GM12878 (cell line): ENCODE data around the gene ANKRD17. TPM values are rescaled to one million over a fixed set of nuclear protein-coding genes. Genes with fewer than 3 reads are reported as not detected.

Experiments used
- ATAC-seq: fragments of 200-7000 bp; cut with Tn5 transposase; 3 replicates; pipeline ENCODE4 v1.9.1; 2020; ENCODE audit warnings: mild to moderate bottlenecking, moderate library complexity
- BruUV-seq: library from RNA; stranded (reverse); fragments of 400-500 nt; replicated peaks from 2 replicates; lab custom pipeline; 2021; lab: Mats Ljungman, UMichigan
- CTCF ChIA-PET: fragments of 300-600 bp; sonication (Branson Sonifier 250); formaldehyde crosslinking; extraction: SDS; loops from one replicate; lab custom pipeline; 2021; ENCODE audit warnings: inconsistent platforms; lab: Yijun Ruan, JAX
- POLR2A ChIA-PET: fragments of 350-600 bp; formaldehyde crosslinking; extraction: SDS; loops from one replicate; lab custom pipeline; 2021; ENCODE audit warnings: inconsistent platforms; lab: Charles Lee
- RAD21 ChIA-PET: fragments of 300-600 bp; sonication (Branson Sonifier 250); formaldehyde crosslinking; loops from one replicate; lab custom pipeline; 2023; ENCODE audit warnings: antibody characterized with exemption; ENCODE audit not compliant: unreplicated experiment; lab: Charles Lee
- SMC1A ChIA-PET: fragments of 300-600 bp; sonication (Branson Sonifier 250); formaldehyde crosslinking; loops from one replicate; lab custom pipeline; 2023; ENCODE audit not compliant: unreplicated experiment, uncharacterized antibody; lab: Charles Lee
- DNase-seq: peaks from one replicate; pipeline ENCODE4 v3.0.0-alpha.2; 2011; ENCODE audit warnings: low read depth, low spot score
- FAIRE-seq: peaks from 3 replicates; lab custom pipeline; 2011; peaks lifted over from hg19 to GRCh38; lab: Jason Lieb, UNC
- H2AFZ ChIP-seq: 2 replicates; pipeline ENCODE4 v1.6.0; 2011; ENCODE audit warnings: low read depth, low read length, control low read depth; ENCODE audit not compliant: control insufficient read depth
- H3K27ac ChIP-seq: 2 replicates; pipeline ENCODE4 v1.5.1; 2011; ENCODE audit warnings: control low read depth; ENCODE audit not compliant: control insufficient read depth, insufficient read depth
- H3K27me3 ChIP-seq, 2 experiments: replicated peaks in 1 of 2; 2 replicates each; pipeline versions ENCODE4 v1.6.0 to v1.6.1; 2011; ENCODE audit warnings: low read length in 1 of 2; ENCODE audit not compliant: control insufficient read depth in 2 of 2, insufficient read depth in 2 of 2
- H3K36me3 ChIP-seq, 2 experiments: 2 replicates each; pipeline ENCODE4 v1.5.1; 2011; ENCODE audit warnings: low read length in 1 of 2; ENCODE audit not compliant: control insufficient read depth in 2 of 2, insufficient read depth in 2 of 2
- H3K4me1 ChIP-seq: 2 replicates; pipeline ENCODE4 v1.6.1; 2011; ENCODE audit warnings: mild to moderate bottlenecking, low read length, moderate library complexity, mixed read lengths; ENCODE audit not compliant: control insufficient read depth, insufficient read depth
- H3K4me2 ChIP-seq: 2 replicates; pipeline ENCODE4 v1.6.0; 2011; ENCODE audit warnings: control low read depth; ENCODE audit not compliant: control insufficient read depth, insufficient read depth
- H3K4me3 ChIP-seq: fragments of 200-600 bp; sonication (generic); 2 replicates; pipeline ENCODE4 v1.5.1; 2016
- H3K79me2 ChIP-seq: 2 replicates; pipeline ENCODE4 v1.6.0; 2011; ENCODE audit warnings: low read length; ENCODE audit not compliant: control insufficient read depth, insufficient read depth
- H3K9ac ChIP-seq: 2 replicates; pipeline ENCODE4 v1.8.0; 2011; ENCODE audit warnings: low read length, control low read depth, mixed read lengths; ENCODE audit not compliant: control insufficient read depth, insufficient read depth
- H3K9me3 ChIP-seq: replicated peaks from 3 replicates; pipeline ENCODE4 v1.5.1; 2011; ENCODE audit warnings: mild to moderate bottlenecking, low read length; ENCODE audit not compliant: control insufficient read depth, insufficient read depth
- H4K20me1 ChIP-seq: 2 replicates; pipeline ENCODE4 v1.6.0; 2011; ENCODE audit not compliant: control insufficient read depth, insufficient read depth
- CHD2 ChIP-seq: IDR thresholded peaks from 2 replicates; pipeline ENCODE4 v1.6.1; 2011; ENCODE audit warnings: low read depth, low read length, improper control_type of control experiment, borderline replicate concordance
- CHD4 ChIP-seq: fragments of 200-600 bp; sonication (generic); IDR thresholded peaks from 2 replicates; pipeline ENCODE4 v1.6.1; 2016; ENCODE audit warnings: mild to moderate bottlenecking
- EGR1 ChIP-seq, 2 experiments: IDR thresholded peaks; 1 replicate in 1 of 2; 2 replicates in 1 of 2; pipeline ENCODE4 v1.6.1; 2011 to 2012; ENCODE audit warnings: low read depth in 2 of 2, low read length in 2 of 2, borderline replicate concordance in 1 of 2, mild to moderate bottlenecking in 1 of 2, moderate library complexity in 1 of 2
- FOS ChIP-seq: IDR thresholded peaks from 3 replicates; pipeline ENCODE4 v1.6.1; 2011; ENCODE audit warnings: borderline replicate concordance; ENCODE audit not compliant: insufficient read length; ENCODE audit errors: extremely low read depth
- FOXK2 ChIP-seq: fragments of 450-650 bp; IDR thresholded peaks from 2 replicates; pipeline ENCODE4 v1.6.1; 2017; ENCODE audit warnings: mild to moderate bottlenecking, moderate library complexity
- MTA2 ChIP-seq: fragments of 450-650 bp; IDR thresholded peaks from 2 replicates; pipeline ENCODE4 v1.6.1; 2016; ENCODE audit warnings: low read depth, mild to moderate bottlenecking, moderate library complexity
- POLR2AphosphoS5 ChIP-seq: IDR thresholded peaks from 2 replicates; pipeline ENCODE4 v1.6.1; 2011; ENCODE audit warnings: mild to moderate bottlenecking, low read length, inconsistent platforms
- SPI1 ChIP-seq: IDR thresholded peaks from 2 replicates; pipeline ENCODE4 v1.6.1; 2011; ENCODE audit warnings: low read depth, mild to moderate bottlenecking, low read length, moderate library complexity, borderline replicate concordance; ENCODE audit not compliant: insufficient read depth
- TCF12 ChIP-seq: IDR thresholded peaks from 2 replicates; pipeline ENCODE4 v1.6.1; 2011; ENCODE audit warnings: low read depth, mild to moderate bottlenecking, low read length
- YY1 ChIP-seq: IDR thresholded peaks from 2 replicates; pipeline ENCODE4 v1.6.1; 2011; ENCODE audit warnings: low read depth, mild to moderate bottlenecking, low read length
- WGBS: methylation state at CpG from one replicate; pipeline ENCODE4 v1.1.6; 2016; ENCODE audit warnings: low lambda C conversion rate; ENCODE audit not compliant: insufficient replicate concordance, insufficient coverage; ENCODE audit errors: missing lambda C conversion rate; 5-methylcytosine and 5-hydroxymethylcytosine counted together
- in situ Hi-C: fragments of 300-500 bp; cut with MboI; formaldehyde crosslinking; loops from 9 replicates; pipeline ENCODE4 v1.14.3; 2018; ENCODE audit warnings: mixed read lengths
- intact Hi-C: fragments of 100-400 bp; cut with micrococcal nuclease; formaldehyde crosslinking; loops from one replicate; pipeline ENCODE4 v1.14.2; 2022; ENCODE audit not compliant: unreplicated experiment
- polyA plus RNA-seq, 11 experiments: library from polyadenylated mRNA; depleted of rRNA in 4 of 11; unstranded in 6 of 11; stranded (reverse) in 5 of 11; fragments of >200 nt; fragmentation: Nextera tagmentation in 4 of 11; fragmentation: Illumina TruSeq in 1 of 11; extraction: Ambion mirVana in 4 of 11; extraction: Trizol in 1 of 11; gene quantifications; 1 replicate in 1 of 11; 2 replicates in 10 of 11; pipeline versions ENCODE4 v1.2.1 to v1.2.3, GENCODE V29; 2011 to 2016; ENCODE audit warnings: inconsistent platforms in 2 of 11, missing spikeins in 2 of 11, low read depth in 1 of 11
- total RNA-seq, 4 experiments: library from RNA; depleted of rRNA in 3 of 4; stranded (reverse); fragments of >200 nt in 3 of 4; fragmentation: Illumina TruSeq in 1 of 4; extraction: Trizol in 1 of 4; gene quantifications; 2 replicates each; pipeline versions ENCODE4 v1.2.1 to v1.2.3, GENCODE V29; 2013 to 2021
- TF ChIP-seq, protein P1 (sequence below): fragments of 450-650 bp; formaldehyde crosslinking; IDR thresholded peaks from 2 replicates; pipeline ENCODE4 v1.4.0; 2022; ENCODE audit warnings: mild to moderate bottlenecking, moderate library complexity
- TF ChIP-seq, protein P2 (sequence below): fragments of 450-650 bp; IDR thresholded peaks from 2 replicates; pipeline ENCODE4 v1.6.1; 2017; ENCODE audit warnings: mild to moderate bottlenecking, moderate library complexity

Gene ANKRD17
- total and polyA plus RNA-seq, 10 of the 15 experiments (the other 5 are each of a cell fraction or from before 2014, with no cell fraction given) = 11.7 to 46.5 (median 32.6) TPM

DNA sequence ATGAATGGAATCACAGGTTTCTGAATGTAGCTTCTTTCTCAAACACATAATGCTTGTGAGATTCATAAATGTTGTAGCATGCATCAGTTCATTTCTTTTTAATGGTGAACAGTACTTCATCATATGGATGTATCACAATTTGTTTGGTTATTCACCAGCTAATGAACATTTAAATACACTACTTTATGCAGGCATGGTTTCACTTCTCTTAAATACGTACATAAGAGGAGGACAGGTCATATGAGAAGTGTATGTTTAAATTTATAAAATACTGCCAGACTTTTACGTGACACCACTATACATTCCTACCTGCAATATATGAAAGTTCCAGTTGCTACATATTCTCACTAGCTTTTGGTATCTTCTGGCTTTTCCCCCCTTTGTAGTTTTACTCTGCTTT lies 65.4 kb downstream of the ANKRD17 start (continued):
- TF ChIP-seq, protein P1, sequence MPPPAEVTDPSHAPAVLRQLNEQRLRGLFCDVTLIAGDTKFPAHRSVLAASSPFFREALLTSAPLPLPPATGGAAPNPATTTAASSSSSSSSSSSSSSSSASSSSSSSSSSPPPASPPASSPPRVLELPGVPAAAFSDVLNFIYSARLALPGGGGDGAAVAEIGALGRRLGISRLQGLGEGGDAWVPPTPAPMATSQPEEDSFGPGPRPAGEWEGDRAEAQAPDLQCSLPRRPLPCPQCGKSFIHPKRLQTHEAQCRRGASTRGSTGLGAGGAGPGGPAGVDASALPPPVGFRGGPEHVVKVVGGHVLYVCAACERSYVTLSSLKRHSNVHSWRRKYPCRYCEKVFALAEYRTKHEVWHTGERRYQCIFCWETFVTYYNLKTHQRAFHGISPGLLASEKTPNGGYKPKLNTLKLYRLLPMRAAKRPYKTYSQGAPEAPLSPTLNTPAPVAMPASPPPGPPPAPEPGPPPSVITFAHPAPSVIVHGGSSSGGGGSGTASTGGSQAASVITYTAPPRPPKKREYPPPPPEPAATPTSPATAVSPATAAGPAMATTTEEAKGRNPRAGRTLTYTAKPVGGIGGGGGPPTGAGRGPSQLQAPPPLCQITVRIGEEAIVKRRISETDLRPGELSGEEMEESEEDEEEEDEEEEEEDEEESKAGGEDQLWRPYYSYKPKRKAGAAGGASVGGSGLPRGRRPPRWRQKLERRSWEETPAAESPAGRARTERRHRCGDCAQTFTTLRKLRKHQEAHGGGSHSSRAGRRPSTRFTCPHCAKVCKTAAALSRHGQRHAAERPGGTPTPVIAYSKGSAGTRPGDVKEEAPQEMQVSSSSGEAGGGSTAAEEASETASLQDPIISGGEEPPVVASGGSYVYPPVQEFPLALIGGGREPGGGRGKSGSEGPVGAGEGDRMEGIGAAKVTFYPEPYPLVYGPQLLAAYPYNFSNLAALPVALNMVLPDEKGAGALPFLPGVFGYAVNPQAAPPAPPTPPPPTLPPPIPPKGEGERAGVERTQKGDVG (CRISPR knock-in tag) = no peak
- no peak for TF ChIP-seq CHD4
- TF ChIP-seq FOXK2 = no peak
- peak; percentile 57; the same call in 1 of the 2 replicates for TF ChIP-seq MTA2
- no peak for TF ChIP-seq EGR1 (IDR thresholded peaks at IDR 0.05; ENCODE audit: borderline replicate concordance in 1 of 2, low read depth in 2 of 2, low read length in 2 of 2)
- no peak for TF ChIP-seq CHD2
- TF ChIP-seq, all 136 proteins: peak for 6

DNA sequence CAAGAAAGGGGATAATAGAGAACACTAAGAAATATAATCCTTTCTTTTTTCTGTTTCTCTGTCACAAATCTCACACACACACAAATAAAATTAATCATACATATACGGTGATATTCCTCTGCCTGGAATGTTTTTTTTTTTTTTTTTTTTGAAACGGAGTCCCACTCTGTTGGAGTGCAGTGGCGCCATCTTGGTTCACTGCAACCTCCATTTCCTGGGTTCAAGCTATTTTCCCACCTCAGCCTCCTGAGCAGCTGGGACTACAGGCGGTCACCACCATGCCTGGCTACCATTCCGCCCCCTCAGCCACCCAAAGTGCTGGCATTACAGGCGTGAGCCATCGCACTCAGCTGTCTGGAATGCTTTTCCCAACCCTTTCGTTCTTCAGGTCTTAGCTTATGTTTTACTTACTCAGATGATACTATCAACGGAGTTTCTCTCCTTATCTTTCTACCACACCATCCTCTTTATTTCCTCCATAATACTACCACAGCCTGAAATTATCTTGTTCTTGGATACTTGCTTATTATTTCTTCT lies 69.3 kb downstream of the ANKRD17 start:
- BruUV-seq = no TSS peak
- ChIA-PET POLR2A (interaction anchor here (1.0 kb wide), 1 partner anchor 68 kb away, joined by 3 read pairs; no protein-coding TSS in a partner anchor), RAD21 (no interaction called here), CTCF (no interaction called here), SMC1A (no interaction called here)
- Histone ChIP-seq H3K9ac (no peak overlapping the region), H4K20me1 (no peaks in the 10 kb centered on the region), H2AFZ (no peak overlapping the region), H3K4me1 (peaks cover 6% of the 10 kb centered on the region; the same call in 1 of the 2 replicates), H3K27ac (no peak overlapping the region), H3K27me3 (no peaks in the 10 kb centered on the region), H3K9me3 (peaks cover 4% of the 10 kb centered on the region; the same call in 2 of the 3 replicates), H3K4me3 (no peak overlapping the region), H3K79me2 (peaks cover 47% of the 10 kb centered on the region), H3K4me2 (no peak overlapping the region), H3K36me3 (no peaks in the 10 kb centered on the region)
- in situ Hi-C loops = no loop called here
- FAIRE-seq (no peak), DNase-seq (no peak), ATAC-seq (no peak)
- WGBS = over 99% methylated on average over 8 of the region's 9 CpGs
- intact Hi-C loops = no loop called here
- TF ChIP-seq YY1 (0 out of 2 replicates have a peak, but pooled peaks have one; percentile 27), POLR2AphosphoS5 (no peak), SPI1 (no peak), FOS (no peak), TCF12 (no peak)
- TF ChIP-seq, protein P2, sequence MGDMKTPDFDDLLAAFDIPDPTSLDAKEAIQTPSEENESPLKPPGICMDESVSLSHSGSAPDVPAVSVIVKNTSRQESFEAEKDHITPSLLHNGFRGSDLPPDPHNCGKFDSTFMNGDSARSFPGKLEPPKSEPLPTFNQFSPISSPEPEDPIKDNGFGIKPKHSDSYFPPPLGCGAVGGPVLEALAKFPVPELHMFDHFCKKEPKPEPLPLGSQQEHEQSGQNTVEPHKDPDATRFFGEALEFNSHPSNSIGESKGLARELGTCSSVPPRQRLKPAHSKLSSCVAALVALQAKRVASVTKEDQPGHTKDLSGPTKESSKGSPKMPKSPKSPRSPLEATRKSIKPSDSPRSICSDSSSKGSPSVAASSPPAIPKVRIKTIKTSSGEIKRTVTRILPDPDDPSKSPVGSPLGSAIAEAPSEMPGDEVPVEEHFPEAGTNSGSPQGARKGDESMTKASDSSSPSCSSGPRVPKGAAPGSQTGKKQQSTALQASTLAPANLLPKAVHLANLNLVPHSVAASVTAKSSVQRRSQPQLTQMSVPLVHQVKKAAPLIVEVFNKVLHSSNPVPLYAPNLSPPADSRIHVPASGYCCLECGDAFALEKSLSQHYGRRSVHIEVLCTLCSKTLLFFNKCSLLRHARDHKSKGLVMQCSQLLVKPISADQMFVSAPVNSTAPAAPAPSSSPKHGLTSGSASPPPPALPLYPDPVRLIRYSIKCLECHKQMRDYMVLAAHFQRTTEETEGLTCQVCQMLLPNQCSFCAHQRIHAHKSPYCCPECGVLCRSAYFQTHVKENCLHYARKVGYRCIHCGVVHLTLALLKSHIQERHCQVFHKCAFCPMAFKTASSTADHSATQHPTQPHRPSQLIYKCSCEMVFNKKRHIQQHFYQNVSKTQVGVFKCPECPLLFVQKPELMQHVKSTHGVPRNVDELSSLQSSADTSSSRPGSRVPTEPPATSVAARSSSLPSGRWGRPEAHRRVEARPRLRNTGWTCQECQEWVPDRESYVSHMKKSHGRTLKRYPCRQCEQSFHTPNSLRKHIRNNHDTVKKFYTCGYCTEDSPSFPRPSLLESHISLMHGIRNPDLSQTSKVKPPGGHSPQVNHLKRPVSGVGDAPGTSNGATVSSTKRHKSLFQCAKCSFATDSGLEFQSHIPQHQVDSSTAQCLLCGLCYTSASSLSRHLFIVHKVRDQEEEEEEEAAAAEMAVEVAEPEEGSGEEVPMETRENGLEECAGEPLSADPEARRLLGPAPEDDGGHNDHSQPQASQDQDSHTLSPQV = no peak
